Nephron (organoid): ENCODE measurements around the gene TBC1D8.

ENCODE experiments used
- H3K27ac Mint-ChIP-seq, 3 experiments: 2 replicates each; pipeline ENCODE4 v1.8.0; 2020; ENCODE audit warnings: mixed read lengths in 3 of 3, mild to moderate bottlenecking in 2 of 3, moderate library complexity in 1 of 3
- H3K27me3 Mint-ChIP-seq: 2 replicates; pipeline ENCODE4 v1.8.0; 2021; ENCODE audit warnings: low read depth, mild to moderate bottlenecking, moderate library complexity, mixed read lengths
- H3K36me3 Mint-ChIP-seq: 2 replicates; pipeline ENCODE4 v1.8.0; 2020; ENCODE audit warnings: low read depth, mixed read lengths
- H3K4me1 Mint-ChIP-seq: 2 replicates; pipeline ENCODE4 v1.8.0; 2020; ENCODE audit warnings: mixed read lengths
- H3K4me3 Mint-ChIP-seq, 3 experiments: 2 replicates each; pipeline ENCODE4 v1.8.0; 2020; ENCODE audit warnings: mild to moderate bottlenecking in 3 of 3, mixed read lengths in 3 of 3, moderate library complexity in 2 of 3
- H3K9me3 Mint-ChIP-seq: 2 replicates; pipeline ENCODE4 v1.8.0; 2020; ENCODE audit warnings: mixed read lengths
- CTCF ChIP-seq, 3 experiments: fragments of 200-600 bp; sonication (generic); IDR thresholded peaks; one replicate each; pipeline ENCODE4 v1.5.0; 2021; ENCODE audit warnings: antibody characterized with exemption in 3 of 3; ENCODE audit not compliant: unreplicated experiment in 3 of 3

Gene TBC1D8

DNA sequence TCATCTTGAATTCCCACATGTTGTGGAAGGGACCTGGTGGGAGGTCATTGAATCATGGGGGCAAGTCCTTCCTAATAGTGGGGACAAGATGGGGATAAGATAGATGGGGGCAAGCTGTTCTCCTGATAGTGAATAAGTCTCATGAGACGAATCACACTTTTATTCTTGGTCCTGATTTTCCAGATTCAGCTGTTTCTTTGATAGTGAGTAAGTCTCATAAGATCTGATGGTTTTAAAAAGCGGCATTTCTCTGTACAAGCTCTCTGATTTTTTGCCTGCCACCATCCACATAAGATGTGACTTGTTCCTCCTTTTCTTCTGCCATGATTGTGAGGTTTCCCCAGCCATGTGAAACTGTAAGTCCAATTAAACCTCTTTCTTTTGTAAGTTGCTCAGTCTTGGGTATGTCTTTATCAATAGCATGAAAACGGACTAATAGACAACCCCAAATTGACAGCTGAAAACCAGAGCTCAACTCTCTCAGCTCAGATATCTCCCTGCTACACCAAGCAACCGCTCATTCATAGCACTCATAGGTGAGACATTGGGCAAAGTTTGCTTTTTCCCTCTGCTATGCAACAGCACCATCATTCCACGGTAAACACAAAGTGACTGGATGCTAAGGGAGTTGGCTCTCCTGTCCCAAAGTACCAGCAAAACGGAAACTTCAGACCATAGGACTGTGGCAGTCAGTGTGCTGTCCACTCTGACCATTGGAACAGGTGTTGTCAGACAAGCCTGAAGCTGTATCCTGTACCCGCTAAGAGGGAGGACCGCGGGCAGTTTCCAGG is 44.9 kb upstream of the TBC1D8 start:
- peaks cover 15% of the 10 kb centered on the region for H3K4me1 Mint-ChIP-seq
- no peak for TF ChIP-seq CTCF (IDR thresholded peaks at IDR 0.05; ENCODE audit: unreplicated experiment in 3 of 3)
- no peaks in the 10 kb centered on the region for H3K27me3 Mint-ChIP-seq
- H3K4me3 Mint-ChIP-seq, result no peak overlapping the region
- no peak overlapping the region for H3K27ac Mint-ChIP-seq
- H3K9me3 Mint-ChIP-seq, result peaks cover 2% of the 10 kb centered on the region
- no peaks in the 10 kb centered on the region for H3K36me3 Mint-ChIP-seq

GRCh38 chr2:101193033-101193626 is 41.9 kb upstream of the TBC1D8 start:
- peak overlapping the region in 2 of 3 experiments; percentile 20 to 51 for H3K27ac Mint-ChIP-seq
- H3K4me3 Mint-ChIP-seq, result no peak overlapping the region
- no peaks in the 10 kb centered on the region for H3K36me3 Mint-ChIP-seq
- peaks cover 19% of the 10 kb centered on the region for H3K4me1 Mint-ChIP-seq
- TF ChIP-seq CTCF (IDR thresholded peaks at IDR 0.05; ENCODE audit: unreplicated experiment in 3 of 3), result no peak
- no peaks in the 10 kb centered on the region for H3K27me3 Mint-ChIP-seq
- H3K9me3 Mint-ChIP-seq, result no peaks in the 10 kb centered on the region

GRCh38 chr2:101190747-101191516 is 39.8 kb upstream of the TBC1D8 start:
- Mint-ChIP-seq H3K27ac (peak overlapping the region in 1 of 3 experiments; percentile 23), H3K36me3 (no peaks in the 10 kb centered on the region), H3K27me3 (no peaks in the 10 kb centered on the region), H3K4me1 (peaks cover 15% of the 10 kb centered on the region), H3K4me3 (no peak overlapping the region), H3K9me3 (no peaks in the 10 kb centered on the region)
- no peak for TF ChIP-seq CTCF (IDR thresholded peaks at IDR 0.05; ENCODE audit: unreplicated experiment in 3 of 3)

DNA sequence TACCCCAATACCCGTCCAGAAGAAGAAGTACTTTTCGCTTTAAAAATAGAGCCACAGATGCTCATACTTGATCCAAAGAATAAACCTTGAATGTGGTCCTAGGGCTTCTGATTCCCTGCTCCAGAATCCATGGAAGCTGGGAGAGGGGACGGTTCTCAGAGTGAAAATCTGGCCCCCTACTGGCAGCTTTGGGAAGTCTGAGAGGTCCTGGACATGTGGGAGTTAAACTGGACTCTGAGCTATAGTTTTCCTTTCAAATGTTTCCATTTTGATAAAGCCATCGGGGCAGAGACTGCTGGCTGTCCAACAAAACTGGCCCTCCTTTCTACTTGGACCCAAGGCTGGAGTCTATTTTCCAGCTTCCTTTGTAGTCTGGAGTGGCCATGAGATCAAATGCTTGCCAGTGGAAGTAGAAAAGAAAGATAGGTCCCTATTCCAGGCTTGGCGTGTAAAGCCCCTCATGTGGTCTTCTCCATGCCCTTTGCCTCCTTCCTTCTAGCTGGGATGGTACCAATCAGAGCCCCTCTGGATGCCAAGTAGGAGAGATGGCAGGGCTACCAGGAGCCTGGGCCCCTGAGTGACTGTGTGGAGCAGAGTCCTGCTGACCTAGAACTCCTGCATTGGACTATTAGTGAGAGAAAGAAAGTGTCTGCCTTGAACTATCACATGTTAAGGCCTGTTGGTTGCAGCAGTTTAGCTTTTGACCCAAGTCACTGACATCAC is 37.7 kb upstream of the TBC1D8 start:
- TF ChIP-seq CTCF (IDR thresholded peaks at IDR 0.05; ENCODE audit: unreplicated experiment in 3 of 3), result peak; percentile 11 to 36 (median 23)
- H3K36me3 Mint-ChIP-seq, result no peaks in the 10 kb centered on the region

DNA sequence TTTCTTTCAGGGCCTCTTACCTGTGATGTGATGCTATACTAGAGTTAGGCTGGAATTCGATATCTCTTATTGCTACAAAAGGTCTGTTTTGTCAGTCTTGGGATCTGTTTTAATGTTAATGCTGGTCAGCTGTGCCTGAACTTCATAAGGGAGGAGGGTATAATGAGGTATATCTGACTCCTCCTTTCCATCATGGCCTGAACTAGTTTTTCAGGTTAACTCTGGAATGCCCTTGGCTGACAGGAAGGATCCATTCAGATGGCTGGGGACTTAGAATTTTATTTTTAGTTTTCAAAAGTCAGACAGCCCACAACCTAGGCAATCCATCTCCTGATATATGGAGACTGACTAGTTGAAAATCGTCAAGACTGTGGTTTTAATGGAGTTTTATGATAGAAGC is 35.9 kb upstream of the TBC1D8 start:
- H3K4me1 Mint-ChIP-seq, result peaks cover 19% of the 10 kb centered on the region
- no peak overlapping the region for H3K4me3 Mint-ChIP-seq
- no peaks in the 10 kb centered on the region for H3K36me3 Mint-ChIP-seq
- TF ChIP-seq CTCF (IDR thresholded peaks at IDR 0.05; ENCODE audit: unreplicated experiment in 3 of 3), result no peak
- no peaks in the 10 kb centered on the region for H3K27me3 Mint-ChIP-seq
- peak overlapping the region in 1 of 3 experiments; percentile 11 for H3K27ac Mint-ChIP-seq
- H3K9me3 Mint-ChIP-seq, result no peaks in the 10 kb centered on the region

More for the DNA sequence above, 37.7 kb upstream of the TBC1D8 start:
- no peaks in the 10 kb centered on the region for H3K9me3 Mint-ChIP-seq
- no peak overlapping the region for H3K4me3 Mint-ChIP-seq
- H3K4me1 Mint-ChIP-seq, result peaks cover 24% of the 10 kb centered on the region
- H3K27me3 Mint-ChIP-seq, result no peaks in the 10 kb centered on the region
- peak overlapping the region in 1 of 3 experiments; percentile 17 for H3K27ac Mint-ChIP-seq
